RCC 7860 (cell line): ENCODE data around the gene GIGYF2.

Experiments
- DNase-seq: peaks from one replicate; pipeline ENCODE4 v3.0.0-alpha.2; 2015; ENCODE audit warnings: low spot score
- FAIRE-seq: peaks from 2 replicates; lab custom pipeline; 2012; peaks lifted over from hg19 to GRCh38; lab: Jason Lieb, UNC

The GIGYF2 gene

GRCh38 chr2:232748038-232748437 lies 50.9 kb downstream of the GIGYF2 start:
- no peak for FAIRE-seq
- no peak for DNase-seq

- no peak for FAIRE-seq
Observed at GRCh38 chr2:232749331-232749730, 52.2 kb downstream of the GIGYF2 start.

GRCh38 chr2:232750135-232750671 lies 53.1 kb downstream of the GIGYF2 start:
- DNase-seq (no peak), FAIRE-seq (no peak)

More at GRCh38 chr2:232749331-232749730, 52.2 kb downstream of the GIGYF2 start:
- DNase-seq = no peak

- no peak for DNase-seq
- no peak for FAIRE-seq
Observed at GRCh38 chr2:232757905-232758304, 60.8 kb downstream of the GIGYF2 start.

- DNase-seq (peak; percentile 39), FAIRE-seq (peak; percentile 75)
Observed at GRCh38 chr2:232761301-232761907, 64.3 kb downstream of the GIGYF2 start.

GRCh38 chr2:232767866-232768265 lies 70.7 kb downstream of the GIGYF2 start:
- DNase-seq (no peak), FAIRE-seq (no peak)

DNA sequence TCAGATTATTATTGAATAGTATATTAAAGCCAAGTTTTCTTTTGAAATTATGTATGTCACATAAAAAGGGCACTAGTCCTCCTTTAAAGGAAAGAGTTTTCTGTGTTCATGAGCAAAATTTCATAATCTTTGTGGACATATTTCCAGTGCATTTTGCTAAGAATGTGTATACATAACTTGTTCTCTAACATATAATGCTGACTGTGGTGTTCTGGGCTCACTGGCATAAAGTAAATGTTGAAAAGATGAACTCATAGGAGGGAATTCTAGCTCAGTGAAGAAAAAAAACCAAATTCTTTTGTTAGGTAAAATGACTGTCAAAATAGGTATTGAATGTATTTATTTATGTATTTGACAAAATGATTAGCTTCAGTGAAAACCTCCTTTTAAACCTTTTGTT lies 73.1 kb downstream of the GIGYF2 start:
- no peak for DNase-seq
- FAIRE-seq = no peak

DNA sequence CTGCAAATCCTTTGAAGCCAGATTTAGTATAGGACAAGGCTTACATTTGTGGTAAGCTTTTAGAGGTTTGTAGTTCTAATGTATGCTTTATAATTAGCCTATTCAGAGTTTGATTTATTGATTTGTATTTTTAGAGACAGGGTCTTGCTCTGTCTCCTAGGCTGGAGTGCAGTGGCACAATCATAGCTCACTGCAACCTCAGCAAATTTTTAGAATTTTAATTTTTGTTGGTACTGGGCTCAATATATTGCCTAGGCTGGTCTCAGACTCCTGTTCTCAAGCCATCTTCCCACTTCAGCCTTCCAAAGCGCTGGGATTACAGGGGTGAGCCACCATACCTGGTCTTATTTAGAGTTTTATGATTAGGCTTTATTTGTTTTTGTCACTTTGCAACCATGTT lies 74.7 kb downstream of the GIGYF2 start:
- DNase-seq (no peak), FAIRE-seq (no peak)

DNA sequence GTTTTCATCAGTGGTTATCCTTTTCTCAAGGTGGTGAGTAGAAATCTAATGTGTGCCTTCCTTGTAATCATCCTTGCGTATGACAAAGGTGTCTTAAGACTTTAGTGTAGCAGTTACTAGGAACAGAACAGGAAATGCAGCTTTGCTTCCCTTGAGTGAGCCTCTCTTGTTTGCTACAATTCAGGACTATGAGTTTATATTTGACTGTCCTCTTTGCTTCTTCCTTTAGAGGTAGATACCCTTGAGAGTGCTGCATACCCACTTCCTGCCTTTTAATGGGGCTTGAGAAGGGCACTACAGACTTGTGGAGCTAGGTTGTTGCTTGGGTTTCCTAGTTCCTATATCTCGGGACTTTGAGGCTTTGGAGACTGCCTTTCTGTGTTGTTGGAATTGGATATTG lies 75.4 kb downstream of the GIGYF2 start:
- no peak for DNase-seq
- no peak for FAIRE-seq

DNA sequence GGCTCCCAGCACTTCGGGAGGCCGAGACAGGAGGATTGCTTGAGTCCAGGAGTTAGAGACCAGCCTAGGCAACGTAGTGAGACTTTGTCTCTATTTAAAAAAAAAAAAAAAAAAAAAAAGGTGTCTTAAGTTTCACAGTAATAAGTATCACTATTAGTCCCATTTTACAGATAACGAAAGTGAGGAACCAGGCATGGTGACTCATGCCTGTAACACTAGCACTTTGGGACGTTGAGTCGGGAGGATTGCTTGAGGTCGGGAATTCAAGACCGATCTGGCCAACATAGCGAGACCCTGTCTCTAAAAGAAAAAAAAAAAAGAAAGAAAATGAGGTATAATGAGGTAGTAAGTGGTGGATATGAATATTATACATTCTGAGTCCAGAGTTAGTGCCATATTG lies 76.7 kb downstream of the GIGYF2 start:
- FAIRE-seq (no peak), DNase-seq (no peak)

DNA sequence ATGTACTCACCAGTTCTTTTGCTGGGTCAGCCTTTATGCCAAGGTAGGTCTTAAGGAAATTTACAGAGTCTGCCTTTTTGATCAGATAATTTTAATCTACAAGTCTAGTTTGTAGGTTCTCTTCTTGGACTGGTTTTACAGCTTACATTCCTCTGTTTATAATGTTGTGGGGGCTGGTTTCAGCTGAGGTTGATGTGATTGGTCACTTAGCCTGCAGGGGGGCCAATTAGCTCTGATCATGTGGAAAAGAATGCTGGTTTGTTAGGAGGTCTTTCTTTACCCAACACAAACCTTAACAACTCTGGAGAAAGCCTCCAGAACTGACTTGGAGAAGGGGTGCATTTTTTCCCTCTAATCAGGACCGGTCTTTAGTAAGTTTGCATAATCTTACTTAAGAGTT lies 79.3 kb downstream of the GIGYF2 start, which contains the start of gene KCNJ13:
KCNJ13 (minus strand) TSS at position 131 of the 400 bp plus-strand sequence. CDS start 5,203 bp downstream, outside the sequence.
- FAIRE-seq = no peak
- no peak for DNase-seq

- DNase-seq = no peak
- FAIRE-seq = no peak
Observed at GRCh38 chr2:232777276-232777675, 80.1 kb downstream of the GIGYF2 start.

GRCh38 chr2:232779465-232779864 lies 82.3 kb downstream of the GIGYF2 start:
- DNase-seq = no peak

GRCh38 chr2:232779934-232780333 lies 82.8 kb downstream of the GIGYF2 start:
- FAIRE-seq (no peak), DNase-seq (no peak)

More at GRCh38 chr2:232779465-232779864, 82.3 kb downstream of the GIGYF2 start:
- FAIRE-seq = no peak

- DNase-seq (peak; percentile 96), FAIRE-seq (peak; percentile 99)
Observed at GRCh38 chr2:232781765-232782164, 84.6 kb downstream of the GIGYF2 start.

DNA sequence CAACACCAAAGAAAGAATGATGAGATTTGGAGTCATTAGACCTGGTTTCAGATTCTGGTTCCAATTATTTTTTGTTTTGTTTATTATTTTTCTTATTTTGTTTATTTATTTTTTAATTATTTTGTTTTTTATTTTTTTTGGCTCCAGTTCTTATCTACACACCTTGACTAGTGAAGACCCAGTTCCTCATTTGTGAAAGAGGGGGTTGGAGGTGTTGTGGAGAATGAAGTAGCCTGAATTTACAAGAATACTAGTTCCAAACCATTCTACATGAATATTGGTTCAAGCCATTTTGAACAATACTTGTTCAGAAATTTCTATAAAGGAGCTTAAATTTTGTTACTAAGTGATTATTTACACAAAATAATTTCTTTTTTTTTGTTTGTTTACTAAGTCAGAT lies 86.1 kb downstream of the GIGYF2 start:
- no peak for FAIRE-seq
- DNase-seq = no peak

GRCh38 chr2:232787806-232788205 lies 90.7 kb downstream of the GIGYF2 start:
- no peak for FAIRE-seq

GRCh38 chr2:232789082-232789481 lies 92.0 kb downstream of the GIGYF2 start:
- no peak for FAIRE-seq
- DNase-seq = no peak

More at GRCh38 chr2:232787806-232788205, 90.7 kb downstream of the GIGYF2 start:
- DNase-seq = no peak

DNA sequence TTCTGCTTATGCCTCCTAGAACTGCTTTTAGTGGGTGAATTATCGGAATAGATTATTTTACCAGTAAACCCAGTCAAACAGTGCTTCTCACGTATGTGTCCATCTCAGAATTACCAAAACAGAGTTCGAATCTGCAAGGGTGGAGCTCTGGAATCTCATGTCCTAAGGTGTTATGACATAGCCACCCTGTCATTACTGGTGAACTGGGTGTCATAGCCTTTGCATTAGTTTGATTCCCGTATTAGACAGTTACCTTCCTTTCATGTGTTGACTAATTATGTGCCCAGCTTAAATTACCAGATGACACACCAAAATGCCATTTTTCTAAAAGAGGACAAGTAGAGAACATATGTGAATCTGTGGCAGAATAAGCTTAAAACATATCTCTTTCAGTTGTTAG lies 94.4 kb downstream of the GIGYF2 start:
- no peak for FAIRE-seq

DNA sequence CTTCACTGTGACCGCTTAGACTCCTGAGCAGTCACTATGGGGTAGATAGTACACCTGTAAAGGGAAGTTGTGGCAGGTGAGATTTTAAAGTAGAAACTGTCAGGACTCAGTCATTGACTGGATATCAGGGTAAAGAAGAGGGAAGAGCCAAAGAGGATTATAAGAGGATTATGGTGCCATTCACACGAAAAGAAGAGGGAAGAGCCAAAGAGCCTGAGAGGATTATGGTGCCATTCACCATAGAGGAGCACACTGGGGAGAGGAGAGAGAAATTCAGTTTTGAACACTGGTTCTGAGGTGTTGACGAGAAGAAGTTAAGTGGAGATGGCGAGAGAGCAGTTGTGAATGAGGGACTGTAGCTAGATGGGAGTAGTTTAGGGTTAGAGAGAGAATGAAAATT lies 96.1 kb downstream of the GIGYF2 start:
- DNase-seq (no peak), FAIRE-seq (no peak)

More for the DNA sequence above, 94.4 kb downstream of the GIGYF2 start:
- no peak for DNase-seq

GRCh38 chr2:232794981-232795380 lies 97.8 kb downstream of the GIGYF2 start:
- no peak for FAIRE-seq
- DNase-seq = no peak

DNA sequence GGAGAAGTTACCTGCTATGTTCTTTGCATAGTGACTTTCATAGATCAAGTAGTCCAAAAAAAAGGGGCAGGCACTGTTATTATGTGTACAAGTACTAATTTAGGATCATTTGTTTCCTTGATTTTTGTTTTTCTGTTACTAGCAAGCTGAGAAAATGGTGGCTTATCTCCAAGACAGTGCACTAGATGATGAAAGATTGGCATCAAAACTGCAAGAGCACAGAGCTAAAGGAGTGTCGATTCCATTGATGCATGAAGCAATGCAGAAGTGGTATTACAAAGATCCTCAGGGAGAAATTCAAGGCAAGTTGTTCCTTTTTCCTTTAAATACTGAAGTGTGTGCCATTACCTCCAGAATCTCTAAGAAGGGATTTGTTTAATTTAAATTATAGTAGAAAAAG lies 98.8 kb downstream of the GIGYF2 start:
- FAIRE-seq = no peak
- no peak for DNase-seq

- FAIRE-seq = no peak
- no peak for DNase-seq
Observed at GRCh38 chr2:232798187-232798586, 101.1 kb downstream of the GIGYF2 start.
